ENCODE results near the gene GAS7. TPM values are rescaled to one million over a fixed set of nuclear protein-coding genes. Genes with fewer than 3 reads are reported as not detected.

Gene GAS7
- polyA plus RNA-seq, 1 donor: 24.4 TPM

DNA sequence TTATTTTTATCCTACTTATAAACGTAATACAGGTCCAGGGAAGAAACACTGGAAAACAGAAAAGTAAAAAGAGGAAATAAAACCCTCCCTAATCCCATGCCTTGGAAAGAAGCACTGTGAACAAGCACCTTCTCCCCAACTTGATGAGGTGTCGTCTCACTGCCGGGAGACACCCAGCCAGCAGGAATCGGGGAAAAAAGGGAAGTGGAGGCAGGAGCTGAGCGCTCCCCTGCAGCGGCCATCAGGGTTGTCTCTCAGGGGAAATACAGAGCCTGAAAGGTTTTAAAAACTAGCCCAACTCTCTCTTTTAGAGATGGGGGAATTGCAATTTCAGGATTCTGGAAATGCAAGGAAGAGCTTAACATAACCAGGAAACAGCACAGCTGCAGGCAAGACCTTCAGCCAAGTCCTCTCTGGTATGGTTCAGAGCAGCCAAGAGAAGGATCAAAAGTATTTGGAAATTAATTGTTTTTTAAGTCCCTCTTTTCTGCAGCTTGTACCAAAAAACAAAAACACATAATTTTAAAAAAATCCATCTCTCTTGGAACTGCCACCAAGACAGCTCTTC is 197.0 kb downstream of the GAS7 start:
- no peaks in the 10 kb centered on the region for H3K36me3 ChIP-seq (ENCODE audit: control insufficient read depth, insufficient read depth, low read length)
- no peaks in the 10 kb centered on the region for H3K4me1 ChIP-seq (ENCODE audit: control insufficient read depth, insufficient read depth, low read length)
- no peak for DNase-seq
- H3K4me3 ChIP-seq (ENCODE audit: low read length): no peak overlapping the region
- H3K27me3 ChIP-seq (ENCODE audit: control insufficient read depth, insufficient read depth, low read length): no peaks in the 10 kb centered on the region
- no peaks in the 10 kb centered on the region for H3K9me3 ChIP-seq (ENCODE audit: control insufficient read depth, low read depth, low read length)
- H3K27ac ChIP-seq (ENCODE audit: low read length): no peak overlapping the region
- WGBS (ENCODE audit: insufficient coverage, low lambda C conversion rate): 78% methylated on average over 1 of the region's 6 CpGs

GRCh38 chr17:9999919-10000695 is 198.3 kb downstream of the GAS7 start:
- no peak for DNase-seq
- no CpG with 5 or more reads among the region's 9 CpGs for WGBS (ENCODE audit: insufficient coverage, low lambda C conversion rate)
- Histone ChIP-seq H3K4me3 (ENCODE audit: low read length) (no peak overlapping the region), H3K9me3 (ENCODE audit: control insufficient read depth, low read depth, low read length) (no peaks in the 10 kb centered on the region), H3K27ac (ENCODE audit: low read length) (no peak overlapping the region), H3K4me1 (ENCODE audit: control insufficient read depth, insufficient read depth, low read length) (no peaks in the 10 kb centered on the region), H3K27me3 (ENCODE audit: control insufficient read depth, insufficient read depth, low read length) (no peaks in the 10 kb centered on the region), H3K36me3 (ENCODE audit: control insufficient read depth, insufficient read depth, low read length) (no peaks in the 10 kb centered on the region)

- Histone ChIP-seq H3K9me3 (ENCODE audit: control insufficient read depth, low read depth, low read length) (no peaks in the 10 kb centered on the region), H3K4me1 (ENCODE audit: control insufficient read depth, insufficient read depth, low read length) (no peaks in the 10 kb centered on the region), H3K4me3 (ENCODE audit: low read length) (no peak overlapping the region), H3K27ac (ENCODE audit: low read length) (no peak overlapping the region), H3K27me3 (ENCODE audit: control insufficient read depth, insufficient read depth, low read length) (no peaks in the 10 kb centered on the region), H3K36me3 (ENCODE audit: control insufficient read depth, insufficient read depth, low read length) (no peaks in the 10 kb centered on the region)
- no CpG with 5 or more reads among the region's 3 CpGs for WGBS (ENCODE audit: insufficient coverage, low lambda C conversion rate)
- DNase-seq: no peak
Observed at GRCh38 chr17:9998060-9998459, 200.3 kb downstream of the GAS7 start.

GRCh38 chr17:9994761-9995160 is 203.6 kb downstream of the GAS7 start:
- H3K4me3 ChIP-seq (ENCODE audit: low read length): no peak overlapping the region
- DNase-seq: no peak
- no CpG with 5 or more reads among the region's 4 CpGs for WGBS (ENCODE audit: insufficient coverage, low lambda C conversion rate)
- H3K36me3 ChIP-seq (ENCODE audit: control insufficient read depth, insufficient read depth, low read length): no peaks in the 10 kb centered on the region
- no peaks in the 10 kb centered on the region for H3K27me3 ChIP-seq (ENCODE audit: control insufficient read depth, insufficient read depth, low read length)
- no peaks in the 10 kb centered on the region for H3K9me3 ChIP-seq (ENCODE audit: control insufficient read depth, low read depth, low read length)
- no peaks in the 10 kb centered on the region for H3K4me1 ChIP-seq (ENCODE audit: control insufficient read depth, insufficient read depth, low read length)
- H3K27ac ChIP-seq (ENCODE audit: low read length): no peak overlapping the region

- no CpG with 5 or more reads among the region's 7 CpGs for WGBS (ENCODE audit: insufficient coverage, low lambda C conversion rate)
- no peaks in the 10 kb centered on the region for H3K9me3 ChIP-seq (ENCODE audit: control insufficient read depth, low read depth, low read length)
Observed at GRCh38 chr17:9991796-9992195, 206.6 kb downstream of the GAS7 start.

DNA sequence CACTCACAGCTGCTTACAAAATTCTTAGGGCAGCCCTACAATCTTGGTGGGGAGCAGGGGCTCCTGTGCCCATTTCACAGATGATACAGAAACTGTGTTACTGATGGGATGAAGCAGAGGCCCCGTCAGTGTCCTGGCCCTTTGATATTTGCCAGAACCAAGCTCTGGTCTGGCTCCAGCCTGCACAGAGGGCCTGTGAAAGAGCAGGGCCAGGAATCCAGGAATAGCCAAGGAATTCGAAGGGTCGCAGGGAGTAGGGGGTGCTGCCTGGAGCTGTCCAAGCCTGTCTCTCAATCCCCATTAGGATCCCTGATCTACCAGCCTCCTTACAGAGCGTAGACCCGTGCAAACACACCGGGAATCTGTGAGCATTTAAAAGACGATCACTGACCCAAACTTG is 207.1 kb downstream of the GAS7 start:
- no peaks in the 10 kb centered on the region for H3K36me3 ChIP-seq (ENCODE audit: control insufficient read depth, insufficient read depth, low read length)
- no peak overlapping the region for H3K27ac ChIP-seq (ENCODE audit: low read length)
- WGBS (ENCODE audit: insufficient coverage, low lambda C conversion rate): no CpG with 5 or more reads among the region's 7 CpGs
- H3K9me3 ChIP-seq (ENCODE audit: control insufficient read depth, low read depth, low read length): no peaks in the 10 kb centered on the region
- no peaks in the 10 kb centered on the region for H3K27me3 ChIP-seq (ENCODE audit: control insufficient read depth, insufficient read depth, low read length)
- H3K4me3 ChIP-seq (ENCODE audit: low read length): no peak overlapping the region
- H3K4me1 ChIP-seq (ENCODE audit: control insufficient read depth, insufficient read depth, low read length): no peaks in the 10 kb centered on the region
- no peak for DNase-seq

More at GRCh38 chr17:9991796-9992195, 206.6 kb downstream of the GAS7 start:
- Histone ChIP-seq H3K27ac (ENCODE audit: low read length) (no peak overlapping the region), H3K4me3 (ENCODE audit: low read length) (no peak overlapping the region), H3K36me3 (ENCODE audit: control insufficient read depth, insufficient read depth, low read length) (no peaks in the 10 kb centered on the region), H3K27me3 (ENCODE audit: control insufficient read depth, insufficient read depth, low read length) (no peaks in the 10 kb centered on the region), H3K4me1 (ENCODE audit: control insufficient read depth, insufficient read depth, low read length) (no peaks in the 10 kb centered on the region)
- no peak for DNase-seq

DNA sequence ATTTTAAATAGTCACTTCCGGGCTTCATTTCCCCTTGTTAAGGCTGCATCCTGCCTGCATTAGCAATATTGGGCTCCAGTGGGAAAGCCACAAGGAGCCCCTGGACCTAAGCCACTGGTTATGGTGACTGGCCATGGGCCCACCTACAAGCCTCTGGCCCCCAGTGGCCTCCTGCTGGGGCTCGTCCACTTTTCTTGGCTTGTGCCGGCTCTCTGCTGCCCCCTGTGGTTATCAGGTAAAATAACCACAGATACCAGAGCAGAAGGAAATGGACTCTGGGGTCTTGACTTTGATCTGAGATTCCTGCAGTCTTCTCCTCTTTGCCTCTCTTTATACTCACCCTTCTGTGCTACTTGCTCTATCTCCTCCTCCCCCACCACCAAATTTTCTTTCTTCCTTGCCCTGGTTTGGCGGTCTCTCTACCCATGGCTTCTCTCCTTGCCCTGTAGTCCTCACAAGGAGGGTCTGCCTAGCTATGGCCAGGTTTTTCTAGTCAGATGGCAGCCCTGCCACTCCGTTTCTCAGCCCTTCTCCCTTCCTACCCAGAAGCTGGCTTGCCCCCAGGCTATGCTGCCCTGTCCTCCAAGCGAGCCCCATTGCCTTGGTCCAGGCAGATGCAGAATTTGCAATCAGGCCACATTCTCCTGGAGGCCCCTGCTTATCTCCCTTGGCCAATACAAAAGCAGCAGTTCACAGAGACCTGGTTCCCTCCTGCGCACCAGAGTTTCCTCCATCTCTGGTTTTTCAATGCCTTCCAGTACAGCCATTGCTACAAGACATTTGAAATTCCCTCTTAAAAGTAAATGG is 210.4 kb downstream of the GAS7 start:
- peak; percentile 30 to 48 for DNase-seq
- Histone ChIP-seq H3K27me3 (ENCODE audit: control insufficient read depth, insufficient read depth, low read length) (no peaks in the 10 kb centered on the region), H3K9me3 (ENCODE audit: control insufficient read depth, low read depth, low read length) (no peaks in the 10 kb centered on the region), H3K4me1 (ENCODE audit: control insufficient read depth, insufficient read depth, low read length) (no peaks in the 10 kb centered on the region), H3K27ac (ENCODE audit: low read length) (no peak overlapping the region), H3K36me3 (ENCODE audit: control insufficient read depth, insufficient read depth, low read length) (no peaks in the 10 kb centered on the region), H3K4me3 (ENCODE audit: low read length) (no peak overlapping the region)
- no CpG with 5 or more reads among the region's 7 CpGs for WGBS (ENCODE audit: insufficient coverage, low lambda C conversion rate)

- no peak overlapping the region for H3K4me3 ChIP-seq (ENCODE audit: low read length)
- DNase-seq: no peak
- no peaks in the 10 kb centered on the region for H3K36me3 ChIP-seq (ENCODE audit: control insufficient read depth, insufficient read depth, low read length)
- H3K4me1 ChIP-seq (ENCODE audit: control insufficient read depth, insufficient read depth, low read length): no peaks in the 10 kb centered on the region
- no peaks in the 10 kb centered on the region for H3K9me3 ChIP-seq (ENCODE audit: control insufficient read depth, low read depth, low read length)
- no peak overlapping the region for H3K27ac ChIP-seq (ENCODE audit: low read length)
- WGBS (ENCODE audit: insufficient coverage, low lambda C conversion rate): 80% methylated on average over 1 of the region's 9 CpGs
- H3K27me3 ChIP-seq (ENCODE audit: control insufficient read depth, insufficient read depth, low read length): no peaks in the 10 kb centered on the region
Observed at GRCh38 chr17:9986754-9987382, 211.5 kb downstream of the GAS7 start.

GRCh38 chr17:9985646-9986045 is 212.8 kb downstream of the GAS7 start:
- H3K9me3 ChIP-seq (ENCODE audit: control insufficient read depth, low read depth, low read length): no peaks in the 10 kb centered on the region
- no peaks in the 10 kb centered on the region for H3K27me3 ChIP-seq (ENCODE audit: control insufficient read depth, insufficient read depth, low read length)
- no peak overlapping the region for H3K27ac ChIP-seq (ENCODE audit: low read length)
- no peak for DNase-seq
- no peak overlapping the region for H3K4me3 ChIP-seq (ENCODE audit: low read length)
- no peaks in the 10 kb centered on the region for H3K4me1 ChIP-seq (ENCODE audit: control insufficient read depth, insufficient read depth, low read length)
- WGBS (ENCODE audit: insufficient coverage, low lambda C conversion rate): no CpG with 5 or more reads among the region's 8 CpGs
- H3K36me3 ChIP-seq (ENCODE audit: control insufficient read depth, insufficient read depth, low read length): no peaks in the 10 kb centered on the region

- DNase-seq: no peak
- no peaks in the 10 kb centered on the region for H3K4me1 ChIP-seq (ENCODE audit: control insufficient read depth, insufficient read depth, low read length)
- no peak overlapping the region for H3K27ac ChIP-seq (ENCODE audit: low read length)
- H3K4me3 ChIP-seq (ENCODE audit: low read length): no peak overlapping the region
- no peaks in the 10 kb centered on the region for H3K9me3 ChIP-seq (ENCODE audit: control insufficient read depth, low read depth, low read length)
- H3K36me3 ChIP-seq (ENCODE audit: control insufficient read depth, insufficient read depth, low read length): no peaks in the 10 kb centered on the region
- no CpG with 5 or more reads among the region's 9 CpGs for WGBS (ENCODE audit: insufficient coverage, low lambda C conversion rate)
- H3K27me3 ChIP-seq (ENCODE audit: control insufficient read depth, insufficient read depth, low read length): no peaks in the 10 kb centered on the region
Observed at GRCh38 chr17:9984768-9985167, 213.6 kb downstream of the GAS7 start.

Data from large intestine (tissue), 3 donors.